Endothelial cell (in vitro differentiated cells): ENCODE results near the gene OR10R2. TPM values are rescaled to one million over a fixed set of nuclear protein-coding genes. Genes with fewer than 3 reads are reported as not detected.

Experiments
- DNase-seq: peaks from one replicate; pipeline ENCODE4 v3.0.0; 2021; ENCODE audit warnings: low spot score
- H3K27ac Mint-ChIP-seq: one replicate; pipeline ENCODE4 v1.8.0; 2021; ENCODE audit warnings: mixed read lengths, inconsistent platforms; ENCODE audit not compliant: unreplicated experiment
- H3K27me3 Mint-ChIP-seq: one replicate; pipeline ENCODE4 v1.8.0; 2021; ENCODE audit warnings: mild to moderate bottlenecking, moderate library complexity, mixed read lengths, inconsistent platforms; ENCODE audit not compliant: unreplicated experiment
- H3K36me3 Mint-ChIP-seq: one replicate; pipeline ENCODE4 v1.8.0; 2021; ENCODE audit warnings: mild to moderate bottlenecking, low read depth, mixed read lengths, inconsistent platforms; ENCODE audit not compliant: unreplicated experiment
- H3K4me1 Mint-ChIP-seq: one replicate; pipeline ENCODE4 v1.8.0; 2021; ENCODE audit warnings: mild to moderate bottlenecking, mixed read lengths, inconsistent platforms; ENCODE audit not compliant: unreplicated experiment
- H3K4me3 Mint-ChIP-seq: one replicate; pipeline ENCODE4 v1.8.0; 2021; ENCODE audit warnings: mild to moderate bottlenecking, mixed read lengths, inconsistent platforms; ENCODE audit not compliant: unreplicated experiment
- H3K9me3 Mint-ChIP-seq: one replicate; pipeline ENCODE4 v1.8.0; 2021; ENCODE audit warnings: mixed read lengths, inconsistent platforms; ENCODE audit not compliant: unreplicated experiment
- CTCF ChIP-seq: fragments of 200-600 bp; sonication (generic); IDR thresholded peaks from one replicate; pipeline ENCODE4 v1.5.0; 2021; ENCODE audit warnings: antibody characterized with exemption; ENCODE audit not compliant: unreplicated experiment
- total RNA-seq: library from RNA; stranded (reverse); fragmentation: NEBNext Ultra II Directional; extraction: Animal tissue kit (Norgen Biotek cat#: 25700); gene quantifications from one replicate; pipeline ENCODE4 v1.2.1, GENCODE V29; 2021; ENCODE audit not compliant: unreplicated experiment

Gene OR10R2
- total RNA-seq, 1 donor from 2014 or later: not detected

- DNase-seq: no peak
- TF ChIP-seq CTCF: no peak
- Mint-ChIP-seq H3K27me3 (no peaks in the 10 kb centered on the region), H3K4me3 (no peak overlapping the region), H3K4me1 (no peaks in the 10 kb centered on the region), H3K27ac (no peak overlapping the region), H3K36me3 (no peaks in the 10 kb centered on the region), H3K9me3 (no peaks in the 10 kb centered on the region)
Observed at GRCh38 chr1:158485455-158485854, 13.4 kb downstream of the OR10R2 start.

DNA sequence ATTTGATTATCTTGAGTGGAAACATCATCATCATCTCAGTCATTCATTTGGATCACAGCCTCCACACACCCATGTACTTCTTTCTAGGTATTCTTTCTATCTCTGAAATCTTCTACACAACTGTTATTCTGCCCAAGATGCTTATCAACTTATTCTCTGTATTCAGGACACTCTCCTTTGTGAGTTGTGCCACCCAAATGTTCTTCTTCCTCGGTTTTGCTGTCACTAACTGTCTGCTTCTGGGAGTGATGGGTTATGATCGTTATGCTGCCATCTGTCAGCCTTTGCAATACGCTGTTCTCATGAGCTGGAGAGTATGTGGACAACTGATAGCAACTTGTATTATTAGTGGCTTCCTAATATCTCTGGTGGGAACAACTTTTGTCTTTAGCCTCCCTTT lies 19.3 kb downstream of the OR10R2 start:
- H3K9me3 Mint-ChIP-seq: no peaks in the 10 kb centered on the region
- no peak overlapping the region for H3K4me3 Mint-ChIP-seq
- DNase-seq: no peak
- H3K4me1 Mint-ChIP-seq: no peaks in the 10 kb centered on the region
- TF ChIP-seq CTCF: no peak
- no peaks in the 10 kb centered on the region for H3K27me3 Mint-ChIP-seq
- no peaks in the 10 kb centered on the region for H3K36me3 Mint-ChIP-seq
- H3K27ac Mint-ChIP-seq: no peak overlapping the region

DNA sequence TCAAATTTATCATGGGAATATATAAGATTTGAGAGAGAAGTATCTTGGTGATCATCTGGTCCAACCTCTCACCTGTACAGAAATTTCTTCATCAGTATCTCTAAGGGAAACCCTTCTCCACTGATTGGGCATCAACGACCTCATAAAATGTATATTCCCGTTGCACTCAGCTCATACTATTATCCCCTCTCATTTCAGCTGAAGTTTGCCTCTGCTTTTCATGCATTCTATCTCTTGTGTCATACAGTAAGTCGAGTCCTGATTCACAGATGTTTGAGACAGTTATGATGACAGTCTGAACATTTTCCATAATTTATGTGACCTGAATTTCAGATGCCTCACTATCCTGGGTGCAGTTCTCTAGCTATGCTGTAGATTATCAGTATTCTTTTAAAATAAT lies 21.0 kb downstream of the OR10R2 start:
- H3K27me3 Mint-ChIP-seq: no peaks in the 10 kb centered on the region
- DNase-seq: no peak
- no peak overlapping the region for H3K27ac Mint-ChIP-seq
- TF ChIP-seq CTCF: no peak
- H3K4me3 Mint-ChIP-seq: no peak overlapping the region
- no peaks in the 10 kb centered on the region for H3K36me3 Mint-ChIP-seq
- no peaks in the 10 kb centered on the region for H3K4me1 Mint-ChIP-seq
- no peaks in the 10 kb centered on the region for H3K9me3 Mint-ChIP-seq

GRCh38 chr1:158494796-158495195 lies 22.8 kb downstream of the OR10R2 start:
- H3K27ac Mint-ChIP-seq: no peak overlapping the region
- H3K27me3 Mint-ChIP-seq: no peaks in the 10 kb centered on the region
- H3K4me3 Mint-ChIP-seq: no peak overlapping the region
- H3K9me3 Mint-ChIP-seq: no peaks in the 10 kb centered on the region
- TF ChIP-seq CTCF: no peak
- no peaks in the 10 kb centered on the region for H3K4me1 Mint-ChIP-seq
- DNase-seq: no peak
- no peaks in the 10 kb centered on the region for H3K36me3 Mint-ChIP-seq

- Mint-ChIP-seq H3K9me3 (no peaks in the 10 kb centered on the region), H3K27me3 (no peaks in the 10 kb centered on the region), H3K4me3 (no peak overlapping the region), H3K4me1 (no peaks in the 10 kb centered on the region), H3K36me3 (no peaks in the 10 kb centered on the region), H3K27ac (no peak overlapping the region)
- no peak for DNase-seq
- TF ChIP-seq CTCF: no peak
Observed at GRCh38 chr1:158496374-158496773, 24.4 kb downstream of the OR10R2 start.
